SK-N-MC (cell line): ENCODE results near the gene ISYNA1.

Experiments
- EZH2 ChIP-seq: fragments of 200-600 bp; sonication (generic); IDR thresholded peaks from one replicate; pipeline ENCODE4 v1.6.1; 2017; ENCODE audit warnings: antibody characterized with exemption
- POLR2AphosphoS5 ChIP-seq: IDR thresholded peaks from 2 replicates; pipeline ENCODE4 v1.6.1; 2012; ENCODE audit warnings: mild to moderate bottlenecking, low read depth, low read length, borderline replicate concordance

- TF ChIP-seq POLR2AphosphoS5 (no peak), EZH2 (no peak)
Measured at GRCh38 chr19:18406749-18407148, 31.2 kb downstream of the ISYNA1 start.
